ENCODE data around the gene OSBPL10.

OSBPL10 gene

DNA sequence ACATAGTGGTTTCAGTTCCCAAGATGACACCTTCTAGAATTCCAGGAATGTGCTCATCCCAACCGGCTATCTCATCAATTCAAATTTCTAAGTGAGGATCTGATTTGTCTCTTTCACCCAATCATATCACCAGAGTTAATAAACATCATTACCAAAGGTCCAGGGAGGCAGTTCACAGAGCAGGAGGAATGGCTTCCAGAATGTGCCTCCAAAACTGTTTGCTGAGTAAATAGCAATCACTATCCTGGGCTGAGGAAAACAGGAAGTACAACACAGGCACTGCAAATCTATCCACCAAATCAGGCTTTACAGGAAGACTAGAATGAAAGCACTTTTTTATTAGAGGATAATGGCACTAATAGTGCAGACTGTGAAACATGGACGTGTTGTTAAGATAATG is 61.5 kb downstream of the OSBPL10 start:
- DNase-seq = no peak

DNA sequence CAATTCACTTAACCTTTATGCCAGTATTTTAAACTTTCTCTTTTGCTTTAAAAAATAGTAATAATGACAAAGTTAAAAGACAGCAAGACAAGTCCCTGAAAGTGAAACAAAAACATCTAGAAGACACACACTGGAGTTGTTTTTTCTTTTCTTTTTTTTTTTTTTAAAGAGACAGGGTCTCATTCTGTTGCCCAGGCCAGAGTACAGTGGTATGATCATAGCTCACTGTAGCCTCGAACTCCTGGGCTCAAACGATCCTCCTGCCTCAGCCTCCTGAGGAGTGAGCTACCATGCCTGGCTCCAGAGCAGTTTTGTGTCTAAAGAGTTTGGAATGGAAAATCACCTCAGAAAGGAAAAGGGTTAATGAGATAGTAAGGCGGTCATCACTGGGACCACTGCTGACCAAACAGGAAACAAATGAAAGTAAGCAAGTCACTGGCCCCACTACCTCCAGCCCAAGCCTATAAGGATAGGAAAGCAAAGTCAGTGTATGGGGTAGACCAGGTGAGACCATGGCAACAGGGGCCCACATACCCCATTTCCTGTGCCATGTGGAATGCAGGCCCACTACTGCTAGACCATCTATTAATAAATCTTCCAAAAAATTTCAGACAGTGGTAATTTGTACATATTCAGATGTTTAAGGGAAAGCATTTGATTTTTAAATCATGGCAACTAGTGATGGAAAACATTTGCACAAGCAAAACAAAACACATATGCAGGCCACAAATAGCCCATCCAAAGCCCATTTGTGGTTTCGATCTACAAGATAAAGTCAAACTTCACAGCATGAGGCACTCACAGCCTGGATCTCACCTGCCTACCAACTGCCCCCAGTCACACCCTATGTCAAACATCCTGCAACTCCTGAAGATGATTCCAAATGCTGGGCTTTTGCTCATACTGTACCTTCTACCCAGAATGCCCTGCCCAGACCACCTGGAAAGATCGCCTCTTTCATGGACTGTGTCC is 62.6 kb downstream of the OSBPL10 start:
- DNase-seq = no peak

DNA sequence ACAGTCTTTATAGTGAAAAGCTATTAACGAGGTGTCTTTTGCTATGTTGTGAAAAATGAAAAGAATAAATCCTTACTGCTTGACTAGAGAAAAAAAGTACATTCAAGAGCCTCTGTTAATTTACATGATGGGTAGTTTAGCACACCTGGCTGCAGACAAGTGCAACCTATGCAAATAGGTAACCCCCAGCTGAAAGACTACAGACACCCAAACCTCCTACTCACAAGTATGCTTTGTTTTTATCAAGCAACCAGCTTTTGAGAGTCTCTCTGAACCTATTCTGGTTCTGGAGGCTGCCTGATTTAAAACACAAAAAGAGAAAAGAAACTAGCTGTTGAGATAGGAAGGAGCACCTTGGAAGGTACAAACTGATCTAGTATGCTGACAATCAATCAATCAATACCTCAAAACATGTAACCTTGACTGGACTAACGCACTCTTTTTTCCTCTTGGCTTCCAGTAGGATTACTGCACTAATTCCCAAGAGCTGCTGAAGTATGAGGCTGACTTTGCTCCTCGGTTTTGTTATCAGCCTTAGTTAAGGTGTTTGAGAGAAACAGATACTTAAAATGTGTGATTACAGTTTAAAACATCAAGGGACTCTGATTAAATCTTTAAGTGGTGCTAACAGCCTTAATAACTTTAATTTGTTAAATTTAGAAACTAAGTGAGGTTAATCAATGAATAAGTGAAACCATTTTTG is 63.6 kb downstream of the OSBPL10 start:
- DNase-seq = no peak

DNA sequence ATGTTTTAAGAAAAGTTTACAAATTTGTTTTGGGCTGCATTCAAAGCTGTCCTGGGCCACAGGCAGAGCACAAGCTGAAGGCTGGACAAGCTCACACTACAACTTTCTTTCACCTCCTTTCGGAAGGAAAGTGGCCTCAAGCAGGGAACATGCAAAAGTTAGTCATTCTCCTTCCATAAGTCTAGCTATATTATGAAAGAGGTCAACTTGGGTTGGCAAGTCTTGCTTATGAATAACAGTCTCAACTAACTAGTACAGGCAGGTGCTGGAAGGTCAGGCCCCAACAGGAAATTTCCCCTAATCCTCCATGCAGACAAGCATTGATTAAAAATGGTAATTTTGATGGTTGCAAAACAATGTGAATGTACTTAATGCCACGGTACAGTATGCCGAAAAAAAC is 69.4 kb downstream of the OSBPL10 start:
- no peak for DNase-seq

DNA sequence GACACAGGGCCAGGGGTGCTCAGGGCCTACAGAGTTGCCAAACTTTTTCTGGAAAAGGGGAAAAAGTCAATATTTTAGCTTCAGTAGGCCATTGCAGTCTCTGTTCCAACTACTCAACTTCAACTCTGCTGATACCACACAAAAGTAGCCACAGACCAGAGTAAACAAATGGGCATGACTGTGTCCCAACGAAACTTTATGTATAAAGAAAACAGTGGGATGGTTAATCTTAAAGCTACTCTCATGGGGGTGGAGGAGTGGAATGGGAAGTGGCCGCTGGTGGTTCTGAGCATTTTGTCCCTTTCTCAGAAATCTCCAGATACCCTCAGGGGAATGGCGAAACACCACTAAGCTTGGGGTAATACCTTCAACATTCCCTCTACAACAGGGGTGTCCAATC is 69.9 kb downstream of the OSBPL10 start:
- DNase-seq = no peak

DNA sequence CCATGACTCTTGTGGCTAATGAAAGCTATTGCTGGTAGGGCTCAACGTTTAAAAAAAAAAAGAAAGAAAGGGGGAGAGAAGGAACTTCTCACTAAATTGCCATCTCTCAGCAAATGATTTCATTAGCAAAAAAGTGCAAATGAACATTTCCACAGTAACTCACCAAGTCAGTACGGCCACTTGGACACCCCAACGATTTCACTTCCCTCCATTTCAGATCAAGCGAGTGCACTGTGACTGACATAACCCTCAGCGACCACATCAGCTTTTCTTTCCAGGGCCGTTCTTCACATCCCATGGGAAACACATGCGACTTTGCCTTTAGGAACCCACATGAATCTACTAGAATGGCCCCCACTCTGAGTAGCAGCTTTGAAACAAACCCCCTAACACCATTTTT is 71.6 kb downstream of the OSBPL10 start:
- no peak for DNase-seq

DNA sequence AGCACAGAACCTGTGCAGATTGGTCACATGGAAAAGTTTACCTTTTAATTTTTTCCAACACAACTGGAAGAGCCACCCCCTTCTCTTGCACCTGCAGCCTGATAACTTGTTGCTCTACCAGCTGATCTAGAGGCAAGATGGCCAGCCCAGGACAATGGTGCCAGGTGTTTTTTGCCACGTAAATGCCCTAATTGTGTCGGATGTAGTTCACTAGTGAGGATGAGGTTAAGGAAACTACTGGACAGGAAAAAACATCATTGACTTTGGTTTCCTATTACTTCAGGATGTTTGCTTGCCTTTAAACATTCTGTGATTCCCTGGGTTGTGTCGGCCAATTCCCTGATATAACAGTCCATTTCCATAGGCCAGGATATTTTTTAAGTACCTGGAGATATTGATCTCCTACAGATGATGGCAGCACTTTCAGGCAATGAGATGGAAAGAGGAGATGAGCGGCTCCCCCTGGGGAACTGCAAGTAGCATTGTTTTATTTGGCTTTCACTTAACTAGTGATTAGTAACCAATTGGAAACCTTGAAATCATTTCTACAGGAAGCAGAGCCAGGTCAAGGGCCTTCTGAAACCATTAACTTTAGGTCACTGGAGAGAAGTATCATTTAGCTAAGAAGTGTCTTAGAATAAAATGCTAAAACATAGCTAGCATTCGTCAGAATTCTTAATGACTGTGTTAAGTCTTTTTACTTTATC is 72.5 kb downstream of the OSBPL10 start:
- DNase-seq = no peak

DNA sequence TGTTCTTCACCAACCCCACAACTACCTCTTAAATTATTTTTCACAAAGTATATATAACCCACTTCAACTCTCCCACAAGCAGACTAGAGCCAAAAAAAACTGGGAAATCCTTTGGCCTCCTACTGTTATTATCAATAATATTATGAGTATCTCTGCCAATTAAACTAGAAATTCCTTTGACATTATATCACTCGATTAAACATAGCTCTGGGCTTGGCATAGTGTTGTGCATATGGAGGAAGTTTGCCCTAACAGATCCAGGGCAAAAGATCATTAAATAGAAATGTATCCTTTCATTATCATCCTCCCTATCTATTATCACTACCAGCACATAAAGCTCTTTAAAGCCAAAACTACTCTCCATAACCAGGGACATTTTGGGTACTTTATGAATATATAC is 74.9 kb downstream of the OSBPL10 start:
- no peak for DNase-seq

DNA sequence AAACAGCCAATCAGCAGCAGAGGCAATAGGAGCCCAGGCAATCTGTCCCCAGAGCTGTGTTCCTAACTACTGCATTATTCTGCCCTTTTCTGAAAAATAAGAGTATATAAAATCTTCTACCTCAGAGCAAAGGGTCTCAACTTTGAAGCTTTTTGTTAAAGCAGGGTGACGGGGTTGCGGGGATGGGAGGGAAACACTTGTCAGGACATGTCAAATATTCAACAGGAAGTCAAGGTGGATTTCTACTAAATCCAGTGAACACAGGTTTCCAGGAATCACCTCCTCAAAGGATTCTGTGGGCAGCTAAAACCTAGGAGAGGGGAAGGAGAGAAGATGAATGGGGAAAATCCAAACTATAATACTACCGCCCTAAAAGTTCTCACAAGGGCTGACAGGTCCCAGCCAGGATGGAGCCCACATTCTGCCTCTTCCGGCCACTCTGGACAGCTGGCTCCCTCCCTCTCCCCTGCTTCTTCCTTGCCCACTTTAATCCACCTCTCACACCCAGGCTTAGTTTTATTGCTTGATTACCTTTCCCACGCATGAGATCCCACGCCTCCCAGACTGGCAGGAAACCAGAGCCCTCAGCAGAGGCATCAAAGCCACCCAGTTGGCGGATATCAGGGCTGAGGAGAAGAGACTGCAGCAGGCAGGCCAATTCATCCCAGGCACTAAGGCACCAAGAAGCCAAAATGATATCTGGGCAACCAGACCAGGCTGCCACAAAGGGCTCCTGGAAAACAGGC is 77.2 kb downstream of the OSBPL10 start:
- no peak for DNase-seq

DNA sequence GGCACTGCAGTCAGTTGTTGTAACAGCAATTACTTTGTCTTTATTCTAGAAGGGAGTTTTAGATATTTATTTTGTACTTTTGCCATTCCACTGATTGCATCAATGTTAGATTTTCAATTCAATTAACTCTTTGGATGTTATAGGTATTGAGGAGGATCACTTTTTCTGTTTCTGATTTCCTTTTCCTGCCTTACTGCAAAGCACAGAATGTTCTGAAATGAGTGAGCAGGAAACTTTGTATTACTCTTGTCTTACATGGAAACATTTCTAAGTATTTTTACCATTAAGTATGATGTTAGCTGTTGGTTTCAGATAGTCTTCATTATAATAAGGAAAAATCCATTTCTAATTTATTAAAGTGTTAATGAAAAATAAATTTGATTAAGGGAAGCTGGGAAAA is 80.5 kb downstream of the OSBPL10 start:
- DNase-seq = no peak

DNA sequence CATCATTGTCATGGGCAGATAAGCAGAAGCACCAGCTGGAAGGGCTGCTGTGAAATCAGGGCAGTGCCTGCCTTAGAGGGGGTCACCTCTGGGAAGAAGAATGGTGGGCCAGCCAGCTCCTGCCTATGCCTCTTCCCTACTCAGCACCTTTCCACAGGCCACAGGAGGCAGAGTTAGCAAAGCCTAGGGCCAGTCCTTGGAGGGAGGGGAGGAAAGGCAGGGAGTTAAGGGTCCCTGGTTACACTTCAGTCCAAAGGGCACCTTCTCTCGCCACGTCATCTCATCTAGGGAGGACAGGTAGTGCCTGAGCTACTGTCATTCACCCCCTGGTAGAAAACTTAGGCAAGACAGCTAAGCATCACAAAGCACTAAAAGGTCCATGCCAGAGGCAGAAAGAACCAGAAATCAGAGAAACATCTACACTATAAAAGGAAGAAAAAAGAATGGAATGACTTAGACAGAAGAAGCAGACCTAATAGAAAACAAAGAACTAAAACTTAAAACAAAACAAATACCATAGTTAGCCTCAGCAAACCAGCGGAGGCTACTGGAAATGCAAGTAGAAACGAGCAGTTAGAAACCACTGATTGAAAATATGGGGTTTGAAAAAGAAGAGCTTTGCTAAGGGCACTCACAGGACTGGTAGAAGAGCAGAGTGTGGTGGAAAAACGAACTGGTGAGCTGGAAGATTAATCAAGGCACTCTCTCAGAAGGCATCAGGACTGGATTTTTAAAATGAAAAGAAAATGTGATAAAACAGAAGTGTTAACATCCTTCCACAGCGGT is 84.2 kb downstream of the OSBPL10 start:
- no peak for DNase-seq

DNA sequence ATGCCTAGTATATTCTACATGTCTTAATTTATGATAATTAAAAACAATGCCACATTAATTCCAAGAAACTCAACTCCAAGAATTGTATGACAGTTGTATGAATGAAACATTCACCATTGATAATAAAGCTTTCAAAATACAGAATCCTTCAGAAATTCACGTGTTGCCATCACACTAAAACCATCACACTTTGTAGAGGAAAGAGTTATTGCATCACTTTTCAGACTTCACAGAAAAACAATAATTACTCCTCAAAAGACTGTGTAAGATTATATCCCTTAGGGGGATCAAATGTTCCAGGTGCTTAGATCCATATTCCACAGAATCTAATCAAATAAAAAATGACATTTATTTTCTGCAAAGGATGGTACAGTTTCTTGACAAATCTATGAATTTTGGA is 85.0 kb downstream of the OSBPL10 start:
- no peak for DNase-seq

DNA sequence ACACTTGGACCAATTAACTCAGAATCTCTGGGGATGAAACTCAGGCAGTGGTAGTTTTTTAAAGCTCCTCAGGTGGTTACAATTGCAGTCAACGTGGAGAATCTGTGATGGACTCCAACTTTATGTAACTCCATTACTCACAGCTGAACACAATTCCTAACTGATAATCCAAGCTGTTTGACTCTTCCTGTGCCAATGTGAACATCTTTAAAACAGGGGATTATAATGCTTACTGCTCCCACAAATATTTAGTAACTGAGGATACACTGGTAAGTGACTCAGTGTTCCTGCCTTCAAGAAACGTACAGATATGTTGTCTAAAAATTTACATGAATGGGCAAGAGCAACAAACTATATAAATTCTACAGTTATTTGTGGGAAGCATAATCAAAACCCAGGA is 85.6 kb downstream of the OSBPL10 start:
- no peak for DNase-seq

DNA sequence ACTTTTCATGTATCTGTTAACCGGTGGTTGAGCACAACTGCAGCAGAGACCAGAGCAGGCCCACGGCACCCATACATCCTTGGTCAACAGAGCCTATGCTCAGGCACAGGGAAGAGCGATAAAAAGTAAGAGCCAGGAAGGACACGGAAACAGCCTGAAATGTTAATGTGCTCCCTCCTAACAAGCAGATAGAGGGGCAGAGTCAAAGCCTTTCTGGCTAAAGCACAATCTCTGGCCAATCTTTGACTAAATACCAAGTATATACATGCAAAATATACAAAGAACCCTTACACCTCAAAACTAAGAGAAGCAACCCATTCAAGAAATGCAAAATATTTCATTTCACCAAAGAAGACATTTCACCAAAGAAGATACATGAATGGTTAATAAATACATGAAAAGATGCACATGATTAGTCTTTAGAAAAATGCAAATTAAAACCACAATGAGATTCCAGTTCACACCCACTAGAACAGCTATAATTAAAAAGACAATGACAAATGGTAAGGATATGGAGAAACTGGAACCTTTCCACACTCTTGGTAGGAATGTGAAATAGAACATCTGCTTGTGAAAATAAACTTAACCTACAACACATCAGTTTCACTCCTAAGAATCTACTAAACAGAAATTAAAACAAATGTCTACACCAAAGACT is 88.0 kb downstream of the OSBPL10 start:
- DNase-seq = no peak

DNA sequence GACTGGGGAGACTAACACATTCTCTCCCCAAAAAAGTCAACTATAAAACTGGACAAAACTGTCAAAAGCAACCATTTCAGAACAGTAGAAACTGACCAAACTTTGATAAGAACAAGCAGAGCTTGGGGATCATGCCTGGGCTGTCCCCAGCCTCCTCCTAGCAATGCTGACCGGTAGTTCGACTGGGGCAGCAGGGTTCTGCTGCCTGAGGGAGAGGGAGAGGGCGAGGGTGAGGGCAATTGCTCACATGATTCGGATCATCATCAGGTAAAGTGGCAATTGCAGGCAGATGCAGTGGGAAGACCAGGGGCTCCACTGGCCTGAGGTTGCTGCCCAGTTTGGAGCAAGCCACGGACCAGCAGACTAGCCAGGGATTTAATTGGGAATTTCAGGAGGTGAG is 88.6 kb downstream of the OSBPL10 start:
- no peak for DNase-seq

DNA sequence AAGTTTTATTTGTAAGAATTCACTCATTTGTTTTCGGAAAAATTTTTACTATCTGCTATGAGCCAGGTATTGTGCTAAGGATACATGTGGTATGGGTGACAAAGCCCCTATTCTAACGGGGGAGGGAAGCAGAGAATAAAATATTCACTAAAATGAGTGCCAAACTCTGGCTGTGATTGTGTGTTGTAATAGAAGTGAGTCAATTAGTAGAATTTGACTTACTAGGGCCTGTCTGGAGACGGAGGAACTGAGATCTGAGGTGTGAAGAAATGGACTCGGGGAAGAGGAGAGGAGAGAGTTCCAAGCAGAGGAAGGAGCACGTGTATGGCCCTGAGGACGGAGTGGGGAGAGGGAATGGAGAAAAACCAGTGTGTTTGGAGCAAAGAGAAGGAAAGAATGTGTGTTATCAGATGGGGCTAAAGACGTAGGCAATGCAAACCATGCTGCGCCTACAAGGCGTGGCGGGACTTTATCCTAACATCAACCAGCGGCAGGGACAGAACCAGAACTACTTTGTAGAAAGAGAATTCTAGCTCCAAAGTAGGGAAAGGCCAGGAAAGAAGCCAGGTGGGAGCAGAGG is 89.1 kb downstream of the OSBPL10 start:
- no peak for DNase-seq

DNA sequence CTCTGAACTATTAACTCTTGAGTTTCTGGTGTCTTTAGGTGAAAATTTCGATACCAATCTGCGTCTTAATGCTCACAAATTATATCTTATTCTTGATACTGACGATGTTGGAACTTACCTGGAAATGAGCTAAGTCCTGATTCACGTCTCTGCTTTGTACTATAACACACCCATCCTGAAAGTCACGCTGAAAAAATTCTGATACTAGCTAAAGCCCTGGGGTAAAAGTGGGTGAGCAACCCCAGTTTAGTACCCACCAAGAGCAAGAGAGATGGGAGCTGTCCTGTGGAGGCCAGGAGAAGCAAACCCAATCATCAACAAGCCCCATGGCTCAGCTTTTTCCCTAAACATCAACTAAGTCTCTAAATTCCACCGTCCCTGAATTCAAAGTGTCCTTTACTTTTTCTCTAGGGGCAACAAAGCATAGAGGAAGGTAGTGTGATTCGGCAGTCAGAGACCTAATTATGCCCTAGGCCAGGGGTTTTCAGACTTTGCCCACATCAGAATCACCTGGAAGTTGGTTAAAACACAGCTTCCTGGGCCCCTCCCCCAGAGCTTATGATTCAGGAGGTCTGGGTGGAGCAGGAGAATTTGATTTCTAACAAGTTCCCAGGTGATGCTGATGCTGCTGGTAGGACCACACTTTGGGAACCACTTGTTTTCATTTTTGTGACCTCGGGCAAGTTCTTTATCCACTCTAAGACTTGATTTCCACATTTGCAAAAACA is 90.2 kb downstream of the OSBPL10 start:
- DNase-seq = no peak

DNA sequence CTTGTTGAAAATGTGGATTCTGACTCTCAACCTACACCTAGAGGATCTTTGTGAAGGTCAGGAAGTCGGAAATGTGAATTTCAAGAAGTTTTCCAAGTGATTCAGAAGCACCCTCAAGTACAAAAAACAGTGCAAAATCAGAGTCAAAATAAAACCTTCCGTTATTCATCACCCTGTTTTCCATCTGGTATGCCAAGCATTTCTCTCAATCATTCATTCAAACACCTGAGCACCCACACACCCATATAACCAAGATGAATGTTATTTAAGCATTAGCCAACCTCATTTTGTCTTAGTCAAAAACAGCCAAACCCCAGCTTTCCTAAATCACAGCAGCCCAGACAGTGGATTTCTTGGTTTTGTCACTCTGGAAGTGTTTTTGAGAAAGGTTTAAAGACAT is 91.1 kb downstream of the OSBPL10 start:
- no peak for DNase-seq

DNA sequence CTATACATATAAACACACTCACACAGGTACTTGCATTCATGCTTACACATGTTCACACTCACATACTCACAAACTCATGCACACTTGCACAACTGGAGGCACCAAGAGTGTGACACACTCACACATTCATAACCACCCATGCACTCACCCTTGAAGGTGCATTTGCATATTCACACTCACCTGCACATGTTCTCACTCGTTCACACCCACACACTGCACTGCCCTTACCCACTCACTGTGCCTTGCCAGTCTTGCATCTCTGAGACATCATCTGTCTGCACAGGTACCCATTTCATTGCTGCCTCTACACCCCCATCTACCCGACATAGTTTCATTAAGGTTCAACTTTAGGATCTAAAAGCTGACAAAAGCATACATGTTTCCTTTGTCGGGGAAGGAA is 95.8 kb downstream of the OSBPL10 start:
- no peak for DNase-seq

DNA sequence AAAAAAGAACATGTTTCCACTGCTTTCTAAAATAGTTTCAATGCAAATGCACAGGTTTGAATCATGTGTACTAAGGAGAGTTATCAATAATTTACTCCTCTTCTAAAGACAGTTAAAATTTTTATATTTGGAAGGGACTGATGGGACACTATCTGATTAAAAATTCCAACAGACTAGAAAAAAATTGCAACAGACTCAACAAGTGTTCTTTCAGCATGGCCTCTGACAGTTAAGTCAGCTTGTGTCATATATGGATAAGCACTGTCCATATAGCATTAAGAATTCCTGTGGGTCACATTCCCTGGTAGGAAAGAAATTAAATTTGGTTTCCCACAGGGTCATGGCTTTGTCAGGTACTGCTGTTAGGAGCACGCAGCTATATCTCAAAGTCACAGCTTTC is 96.8 kb downstream of the OSBPL10 start:
- no peak for DNase-seq

All from effector CD4-positive, alpha-beta T cell (primary cell).